ENCODE data around the gene HSPA12B. TPM values are rescaled to one million over a fixed set of nuclear protein-coding genes. Genes with fewer than 3 reads are reported as not detected.

The HSPA12B gene
- total and polyA plus RNA-seq, 2 of the 13 experiments (the other 11 are each of a cell fraction or from before 2014, with no cell fraction given), result 0.01 TPM; not detected in 1

- TF ChIP-seq ZBTB46 (CRISPR knock-in tag; IDR thresholded peaks at IDR 0.05; ENCODE audit: borderline replicate concordance) (0 out of 2 replicates have a peak, but pooled peaks have one; percentile 63), TEAD3 (CRISPR knock-in tag; optimal IDR thresholded peaks at IDR 0.05; ENCODE audit: borderline replicate concordance) (peak; percentile 57), ZNF768 (CRISPR knock-in tag; IDR thresholded peaks at IDR 0.05) (no peak), RERE (CRISPR knock-in tag; IDR thresholded peaks at IDR 0.05; ENCODE audit: low read depth) (no peak), TBX3 (IDR thresholded peaks at IDR 0.05; ENCODE audit: borderline replicate concordance) (no peak), ZHX1 (CRISPR knock-in tag; IDR thresholded peaks at IDR 0.05; ENCODE audit: low read depth) (no peak), ZEB1 (IDR thresholded peaks at IDR 0.05; ENCODE audit: insufficient replicate concordance, low read depth) (peak; percentile 47), ZSCAN5A (CRISPR knock-in tag; IDR thresholded peaks at IDR 0.05; ENCODE audit: borderline replicate concordance) (no peak), ZNF333 (CRISPR knock-in tag; IDR thresholded peaks at IDR 0.05; ENCODE audit: borderline replicate concordance) (no peak), ZBTB7B (CRISPR knock-in tag; IDR thresholded peaks at IDR 0.05) (peak; percentile 26; the same call in 1 of the 2 replicates), ZC3H13 (CRISPR knock-in tag; IDR thresholded peaks at IDR 0.05) (no peak), ZNF781 (CRISPR knock-in tag; IDR thresholded peaks at IDR 0.05; ENCODE audit: borderline replicate concordance, not compliant biosample characterization) (no peak)
These were observed 31.2 kb upstream of the HSPA12B start (continued) for GRCh38 chr20:3701061-3701998.

All from HepG2 (cell line).